ENCODE results near the gene CRELD1. TPM values are rescaled to one million over a fixed set of nuclear protein-coding genes. Genes with fewer than 3 reads are reported as not detected.
A peak's percentile ranks its signal among the peaks of the same experiment; 100 is the strongest.

The CRELD1 gene
- total and polyA plus RNA-seq, 2 donors = 22.9 to 72.3 TPM

- Histone ChIP-seq H3K36me3 (ENCODE audit: insufficient read depth) (no peaks in the 10 kb centered on the region), H3K4me1 (ENCODE audit: insufficient read depth) (no peaks in the 10 kb centered on the region), H3K4me3 (ENCODE audit: low read depth, low read length) (no peak overlapping the region), H3K27ac (ENCODE audit: low read depth) (no peak overlapping the region)
- WGBS = 47% methylated on average over 1 of the region's 1 CpG
- DNase-seq (ENCODE audit: extremely low spot score) = no peak
Measured at GRCh38 chr3:9914011-9914410, 19.6 kb upstream of the CRELD1 start.

- DNase-seq (ENCODE audit: extremely low spot score) = no peak
- no peaks in the 10 kb centered on the region for H3K36me3 ChIP-seq (ENCODE audit: insufficient read depth)
- no peaks in the 10 kb centered on the region for H3K4me1 ChIP-seq (ENCODE audit: insufficient read depth)
- 22% methylated on average over 15 of the region's 15 CpGs for WGBS
- H3K27ac ChIP-seq (ENCODE audit: low read depth) = no peak overlapping the region
- peak overlapping the region; percentile 55 for H3K4me3 ChIP-seq (ENCODE audit: low read depth, low read length)
Measured at GRCh38 chr3:9914559-9915253, 18.9 kb upstream of the CRELD1 start.

- H3K4me1 ChIP-seq (ENCODE audit: insufficient read depth) = no peaks in the 10 kb centered on the region
Measured at GRCh38 chr3:9915254-9916141, 18.1 kb upstream of the CRELD1 start.

GRCh38 chr3:9916346-9916733 lies 17.3 kb upstream of the CRELD1 start:
- peak overlapping the region; percentile 45 for H3K4me3 ChIP-seq (ENCODE audit: low read depth, low read length)
- 30% methylated on average over 7 of the region's 7 CpGs for WGBS
- no peak for DNase-seq (ENCODE audit: extremely low spot score)
- no peaks in the 10 kb centered on the region for H3K4me1 ChIP-seq (ENCODE audit: insufficient read depth)
- H3K36me3 ChIP-seq (ENCODE audit: insufficient read depth) = no peaks in the 10 kb centered on the region
- H3K27ac ChIP-seq (ENCODE audit: low read depth) = peak overlapping the region; percentile 73

More at GRCh38 chr3:9915254-9916141, 18.1 kb upstream of the CRELD1 start:
- Histone ChIP-seq H3K4me3 (ENCODE audit: low read depth, low read length) (peak overlapping the region; percentile 55), H3K27ac (ENCODE audit: low read depth) (peak overlapping the region; percentile 76), H3K36me3 (ENCODE audit: insufficient read depth) (no peaks in the 10 kb centered on the region)
- under 1% methylated on average over 99 of the region's 99 CpGs for WGBS
- no peak for DNase-seq (ENCODE audit: extremely low spot score)

- 10% methylated on average over 19 of the region's 19 CpGs for WGBS
- H3K4me3 ChIP-seq (ENCODE audit: low read depth, low read length) = peak within 1 kb of the TSS; percentile 55
- peak; percentile 83 for DNase-seq (ENCODE audit: extremely low spot score)
- H3K4me1 ChIP-seq (ENCODE audit: insufficient read depth) = no peaks in the 10 kb centered on the region
- H3K27ac ChIP-seq (ENCODE audit: low read depth) = peak within 1 kb of the TSS; percentile 73
- H3K36me3 ChIP-seq (ENCODE audit: insufficient read depth) = no peaks in the 10 kb centered on the region
Measured at GRCh38 chr3:9916734-9917680, 16.6 kb upstream of the CRELD1 start, which contains the start of gene IL17RC. TSS of gene IL17RC (plus strand) at chr3:9917098. CDS start at chr3:9917316, 218 bp downstream.

GRCh38 chr3:9917820-9918219 lies 15.8 kb upstream of the CRELD1 start:
- Histone ChIP-seq H3K4me1 (ENCODE audit: insufficient read depth) (no peaks in the 10 kb centered on the region), H3K27ac (ENCODE audit: low read depth) (no peak overlapping the region), H3K4me3 (ENCODE audit: low read depth, low read length) (no peak overlapping the region), H3K36me3 (ENCODE audit: insufficient read depth) (no peaks in the 10 kb centered on the region)
- WGBS = 76% methylated on average over 10 of the region's 10 CpGs
- no peak for DNase-seq (ENCODE audit: extremely low spot score)

GRCh38 chr3:9918261-9919038 lies 15.2 kb upstream of the CRELD1 start:
- H3K4me3 ChIP-seq (ENCODE audit: low read depth, low read length) = no peak overlapping the region
- WGBS = 93% methylated on average over 8 of the region's 8 CpGs

GRCh38 chr3:9928158-9928557 lies 5.5 kb upstream of the CRELD1 start:
- H3K4me1 ChIP-seq (ENCODE audit: insufficient read depth) = no peaks in the 10 kb centered on the region
- no peak for DNase-seq (ENCODE audit: extremely low spot score)
- H3K27ac ChIP-seq (ENCODE audit: low read depth) = no peak overlapping the region
- peaks cover 4% of the 10 kb centered on the region for H3K36me3 ChIP-seq (ENCODE audit: insufficient read depth)
- 95% methylated on average over 23 of the region's 23 CpGs for WGBS
- no peak overlapping the region for H3K4me3 ChIP-seq (ENCODE audit: low read depth, low read length)

More at GRCh38 chr3:9918261-9919038, 15.2 kb upstream of the CRELD1 start:
- Histone ChIP-seq H3K36me3 (ENCODE audit: insufficient read depth) (no peaks in the 10 kb centered on the region), H3K4me1 (ENCODE audit: insufficient read depth) (no peaks in the 10 kb centered on the region), H3K27ac (ENCODE audit: low read depth) (no peak overlapping the region)
- DNase-seq (ENCODE audit: extremely low spot score) = no peak

GRCh38 chr3:9930804-9931418 lies 2.7 kb upstream of the CRELD1 start:
- H3K36me3 ChIP-seq (ENCODE audit: insufficient read depth) = peaks cover 4% of the 10 kb centered on the region
- H3K4me1 ChIP-seq (ENCODE audit: insufficient read depth) = no peaks in the 10 kb centered on the region
- 96% methylated on average over 4 of the region's 4 CpGs for WGBS
- no peak overlapping the region for H3K4me3 ChIP-seq (ENCODE audit: low read depth, low read length)
- no peak for DNase-seq (ENCODE audit: extremely low spot score)
- no peak overlapping the region for H3K27ac ChIP-seq (ENCODE audit: low read depth)

- H3K36me3 ChIP-seq (ENCODE audit: insufficient read depth) = peaks cover 4% of the 10 kb centered on the region
Measured at GRCh38 chr3:9932535-9932842, 1.1 kb upstream of the CRELD1 start.

GRCh38 chr3:9932843-9933560 lies 632 bp upstream of the CRELD1 start:
- peak overlapping the region; percentile 56 for H3K4me3 ChIP-seq (ENCODE audit: low read depth, low read length)
- no peak for DNase-seq (ENCODE audit: extremely low spot score)
- H3K27ac ChIP-seq (ENCODE audit: low read depth) = peak overlapping the region; percentile 94
- under 1% methylated on average over 77 of the region's 77 CpGs for WGBS
- peaks cover 4% of the 10 kb centered on the region for H3K36me3 ChIP-seq (ENCODE audit: insufficient read depth)
- H3K4me1 ChIP-seq (ENCODE audit: insufficient read depth) = no peaks in the 10 kb centered on the region

More at GRCh38 chr3:9932535-9932842, 1.1 kb upstream of the CRELD1 start:
- WGBS = 4% methylated on average over 13 of the region's 13 CpGs
- H3K4me1 ChIP-seq (ENCODE audit: insufficient read depth) = no peaks in the 10 kb centered on the region
- H3K4me3 ChIP-seq (ENCODE audit: low read depth, low read length) = peak overlapping the region; percentile 56
- no peak for DNase-seq (ENCODE audit: extremely low spot score)
- H3K27ac ChIP-seq (ENCODE audit: low read depth) = peak overlapping the region; percentile 94

- no peak for DNase-seq (ENCODE audit: extremely low spot score)
- WGBS = 15% methylated on average over 11 of the region's 11 CpGs
- Histone ChIP-seq H3K4me3 (ENCODE audit: low read depth, low read length) (peak overlapping the region; percentile 71), H3K4me1 (ENCODE audit: insufficient read depth) (no peaks in the 10 kb centered on the region), H3K27ac (ENCODE audit: low read depth) (no peak overlapping the region), H3K36me3 (ENCODE audit: insufficient read depth) (peaks cover 4% of the 10 kb centered on the region)
Measured at GRCh38 chr3:9934235-9934621, 594 bp downstream of the CRELD1 start.

Measured in urinary bladder (tissue), 4 donors.